Coronary artery (tissue), 2 donors: ENCODE results near the gene ZEB1.

Experiments
- DNase-seq: peaks from one replicate; pipeline ENCODE4 v3.0.0-alpha.2; 2017; ENCODE audit warnings: low spot score
- H3K27ac ChIP-seq, 2 donors: fragments of 200-600 bp; sonication (generic); one replicate each; pipeline ENCODE4 v1.5.1; 2016 to 2019
- H3K4me3 ChIP-seq: fragments of 200-600 bp; sonication (generic); 2 replicates; pipeline ENCODE4 v1.5.1; 2016; ENCODE audit warnings: mild to moderate bottlenecking, moderate library complexity
- CTCF ChIP-seq: fragments of 200-600 bp; sonication (generic); IDR thresholded peaks from one replicate; pipeline ENCODE4 v1.5.1; 2019; ENCODE audit warnings: antibody characterized with exemption

The ZEB1 gene

GRCh38 chr10:31366703-31367102 is 47.7 kb downstream of the ZEB1 start:
- no peak for DNase-seq
- no peak overlapping the region for H3K27ac ChIP-seq
- no peak overlapping the region for H3K4me3 ChIP-seq
- no peak for TF ChIP-seq CTCF

- Histone ChIP-seq H3K4me3 (no peak overlapping the region), H3K27ac (no peak overlapping the region)
- no peak for DNase-seq
- TF ChIP-seq CTCF = no peak
Observed at GRCh38 chr10:31368724-31369123, 49.7 kb downstream of the ZEB1 start.

GRCh38 chr10:31372439-31372838 is 53.4 kb downstream of the ZEB1 start:
- no peak overlapping the region for H3K27ac ChIP-seq
- no peak for DNase-seq
- TF ChIP-seq CTCF = no peak
- H3K4me3 ChIP-seq = no peak overlapping the region

DNA sequence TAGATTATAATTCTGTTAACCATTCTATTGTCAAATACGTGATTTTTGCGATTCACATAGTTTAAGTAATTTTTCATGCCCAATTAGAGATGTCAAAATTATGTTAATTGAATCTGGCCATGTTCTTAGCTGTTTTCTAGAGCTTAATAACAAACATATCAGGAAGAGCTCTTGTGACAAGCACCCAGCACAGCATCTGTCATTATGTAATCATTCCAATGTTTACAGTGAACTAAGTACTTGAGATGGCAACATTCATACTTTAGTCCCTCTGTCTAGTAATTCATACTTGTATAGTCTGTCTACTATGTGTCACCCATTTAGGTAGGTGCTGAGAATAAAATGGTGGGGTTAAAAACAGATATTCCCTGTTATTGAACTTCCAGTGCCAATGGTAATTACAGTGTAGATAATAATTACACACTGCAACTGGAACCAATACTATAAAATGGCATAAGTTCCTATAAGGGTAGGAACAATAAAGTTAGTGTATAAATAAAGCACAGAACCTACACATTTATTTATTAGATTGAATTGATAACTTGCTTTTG is 55.2 kb downstream of the ZEB1 start:
- TF ChIP-seq CTCF = no peak
- H3K27ac ChIP-seq = no peak overlapping the region
- no peak for DNase-seq
- no peak overlapping the region for H3K4me3 ChIP-seq

GRCh38 chr10:31381171-31381570 is 62.2 kb downstream of the ZEB1 start:
- no peak overlapping the region for H3K27ac ChIP-seq
- H3K4me3 ChIP-seq = no peak overlapping the region
- TF ChIP-seq CTCF = no peak
- no peak for DNase-seq

DNA sequence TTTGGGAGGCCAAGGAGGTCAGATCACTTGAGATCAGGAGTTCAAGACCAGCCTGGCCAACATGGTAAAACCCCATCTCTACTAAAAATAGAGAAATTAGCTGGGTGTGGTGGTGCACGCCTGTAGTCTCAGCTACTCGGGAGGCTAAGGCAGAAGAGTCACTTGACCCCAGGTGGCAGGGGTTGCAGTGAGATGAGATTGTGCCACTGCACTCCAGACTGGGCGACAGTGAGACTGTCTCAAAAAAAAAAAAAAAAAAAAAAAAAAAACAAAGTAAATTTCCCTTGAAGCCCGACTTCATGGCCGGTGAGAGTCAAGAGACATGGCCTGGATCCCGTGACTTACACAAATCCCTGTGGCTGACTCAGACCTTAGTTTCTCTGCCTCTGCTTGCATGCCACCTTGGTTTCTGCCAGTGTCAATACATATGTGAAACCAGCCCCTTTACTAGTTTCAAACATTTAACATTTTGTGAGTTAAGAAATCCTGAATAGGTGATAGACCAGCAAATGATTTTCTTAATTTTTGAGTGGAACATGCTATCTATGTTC is 62.8 kb downstream of the ZEB1 start:
- no peak for DNase-seq
- Histone ChIP-seq H3K4me3 (no peak overlapping the region), H3K27ac (no peak overlapping the region)
- no peak for TF ChIP-seq CTCF

- Histone ChIP-seq H3K4me3 (no peak overlapping the region), H3K27ac (no peak overlapping the region)
- no peak for DNase-seq
- TF ChIP-seq CTCF = no peak
Observed at GRCh38 chr10:31383810-31384588, 65.0 kb downstream of the ZEB1 start.
